ENCODE results near the gene SERGEF. TPM values are rescaled to one million over a fixed set of nuclear protein-coding genes. Genes with fewer than 3 reads are reported as not detected.

The SERGEF gene
- total RNA-seq, 1 experiment from 2014 or later, result 26.1 TPM

DNA sequence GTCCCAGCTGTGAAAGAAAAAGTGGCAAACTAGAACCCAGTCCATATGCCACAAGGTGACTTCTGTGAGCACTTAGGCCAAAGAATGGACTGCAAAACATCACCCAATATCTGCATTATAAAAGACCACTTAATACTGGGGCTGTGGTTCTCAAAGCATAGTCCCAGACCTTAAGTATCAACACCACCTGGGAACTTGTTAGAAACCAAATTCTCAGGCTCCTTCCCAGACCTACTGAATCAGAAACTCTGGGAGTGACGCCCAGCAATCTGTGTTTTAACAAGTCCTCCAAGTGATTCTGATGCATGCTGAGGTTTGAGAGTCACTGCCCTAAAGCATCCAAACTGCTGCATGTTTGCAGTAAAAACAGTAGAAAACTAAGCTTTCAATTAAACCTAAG, 81.3 kb downstream of the SERGEF start:
- no peaks in the 10 kb centered on the region for H3K9me3 Mint-ChIP-seq (ENCODE audit: unreplicated experiment)
- no peaks in the 10 kb centered on the region for H3K36me3 Mint-ChIP-seq (ENCODE audit: insufficient read depth, unreplicated experiment)
- ChIA-PET CTCF (interaction anchor here (0.6 to 0.9 kb wide), 3 partner anchors 15 to 47 kb away, joined by 3 to 5 read pairs (median 4); no protein-coding TSS in a partner anchor), POLR2A (no interaction called here)
- intact Hi-C loops (cut with micrococcal nuclease), result no loop called here
- no peak overlapping the region for H3K4me3 Mint-ChIP-seq (ENCODE audit: unreplicated experiment)
- H3K27ac Mint-ChIP-seq (ENCODE audit: low read depth, unreplicated experiment), result no peak overlapping the region
- DNase-seq (ENCODE audit: unreplicated experiment), result no peak
- H3K27me3 Mint-ChIP-seq (ENCODE audit: insufficient read depth, unreplicated experiment), result no peaks in the 10 kb centered on the region
- TF ChIP-seq, protein P1, sequence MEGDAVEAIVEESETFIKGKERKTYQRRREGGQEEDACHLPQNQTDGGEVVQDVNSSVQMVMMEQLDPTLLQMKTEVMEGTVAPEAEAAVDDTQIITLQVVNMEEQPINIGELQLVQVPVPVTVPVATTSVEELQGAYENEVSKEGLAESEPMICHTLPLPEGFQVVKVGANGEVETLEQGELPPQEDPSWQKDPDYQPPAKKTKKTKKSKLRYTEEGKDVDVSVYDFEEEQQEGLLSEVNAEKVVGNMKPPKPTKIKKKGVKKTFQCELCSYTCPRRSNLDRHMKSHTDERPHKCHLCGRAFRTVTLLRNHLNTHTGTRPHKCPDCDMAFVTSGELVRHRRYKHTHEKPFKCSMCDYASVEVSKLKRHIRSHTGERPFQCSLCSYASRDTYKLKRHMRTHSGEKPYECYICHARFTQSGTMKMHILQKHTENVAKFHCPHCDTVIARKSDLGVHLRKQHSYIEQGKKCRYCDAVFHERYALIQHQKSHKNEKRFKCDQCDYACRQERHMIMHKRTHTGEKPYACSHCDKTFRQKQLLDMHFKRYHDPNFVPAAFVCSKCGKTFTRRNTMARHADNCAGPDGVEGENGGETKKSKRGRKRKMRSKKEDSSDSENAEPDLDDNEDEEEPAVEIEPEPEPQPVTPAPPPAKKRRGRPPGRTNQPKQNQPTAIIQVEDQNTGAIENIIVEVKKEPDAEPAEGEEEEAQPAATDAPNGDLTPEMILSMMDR (IDR thresholded peaks at IDR 0.05; ENCODE audit: unreplicated experiment), result no peak
- no peaks in the 10 kb centered on the region for H3K4me1 Mint-ChIP-seq (ENCODE audit: insufficient read depth, unreplicated experiment)
- BruUV-seq (replicated peaks), result no TSS peak

DNA sequence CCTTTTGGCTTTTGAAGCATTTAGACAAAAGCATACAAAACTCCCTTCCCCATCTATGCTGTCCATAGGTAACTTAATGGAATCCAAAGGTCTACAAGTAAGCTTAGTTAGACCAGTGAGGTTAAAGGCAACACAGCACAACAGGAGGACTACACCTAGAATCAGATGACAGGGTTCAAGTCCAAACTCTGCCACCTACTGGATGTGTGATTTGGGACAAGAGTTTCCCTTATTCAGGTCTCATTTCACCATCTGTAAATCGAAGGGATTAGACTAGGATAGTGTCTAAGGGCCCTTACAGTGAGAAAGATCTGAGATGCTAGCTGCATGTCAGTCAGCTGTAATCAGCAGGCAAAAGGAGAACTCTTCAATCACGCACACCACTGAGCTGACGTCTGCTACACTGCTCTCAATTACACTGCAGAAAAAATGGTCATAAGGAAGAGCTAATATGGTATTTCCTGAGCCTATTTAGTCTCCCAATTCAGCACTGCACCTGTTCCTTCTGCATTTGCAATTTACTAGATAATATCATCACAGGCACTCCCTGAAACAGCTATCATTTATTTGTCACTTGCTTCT, 82.2 kb downstream of the SERGEF start:
- intact Hi-C loops (cut with micrococcal nuclease), result no loop called here
- Mint-ChIP-seq H3K4me3 (ENCODE audit: unreplicated experiment) (no peak overlapping the region), H3K9me3 (ENCODE audit: unreplicated experiment) (no peaks in the 10 kb centered on the region), H3K36me3 (ENCODE audit: insufficient read depth, unreplicated experiment) (no peaks in the 10 kb centered on the region), H3K27me3 (ENCODE audit: insufficient read depth, unreplicated experiment) (no peaks in the 10 kb centered on the region), H3K27ac (ENCODE audit: low read depth, unreplicated experiment) (no peak overlapping the region), H3K4me1 (ENCODE audit: insufficient read depth, unreplicated experiment) (no peaks in the 10 kb centered on the region)
- CTCF ChIA-PET, result interaction anchor here (0.6 to 1.8 kb wide), 4 partner anchors 13 to 199 kb away, joined by 3 to 5 read pairs (median 4); no protein-coding TSS in a partner anchor
- no peak for DNase-seq (ENCODE audit: unreplicated experiment)
- no TSS peak for BruUV-seq (replicated peaks)
- POLR2A ChIA-PET, result interaction anchor here (0.6 kb wide), 1 partner anchor 1005 kb away, joined by 3 read pairs; no protein-coding TSS in a partner anchor
- TF ChIP-seq, protein P1 (IDR thresholded peaks at IDR 0.05; ENCODE audit: unreplicated experiment), result no peak

DNA sequence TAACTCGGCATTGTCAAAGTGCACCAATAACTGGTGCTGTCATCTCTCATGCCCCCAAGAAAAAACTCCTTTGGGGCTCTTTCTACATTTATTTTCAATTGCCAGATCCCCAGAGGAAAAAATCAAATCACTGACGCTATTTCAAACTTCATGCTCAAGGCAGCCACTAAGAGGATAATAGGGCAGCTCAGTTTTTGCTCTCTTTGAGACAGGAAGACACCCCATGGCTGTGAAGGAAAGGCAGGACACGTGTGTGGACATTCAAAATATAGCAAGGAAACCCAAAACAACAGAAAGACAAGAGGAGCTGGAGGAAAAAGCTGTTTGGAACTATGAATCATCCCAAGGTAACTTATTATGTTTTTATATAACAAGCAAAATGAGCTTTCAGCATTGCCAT, 83.7 kb downstream of the SERGEF start:
- ChIA-PET CTCF (interaction anchor here (0.5 to 1.1 kb wide), 5 partner anchors 23 to 298 kb away, joined by 3 to 4 read pairs (median 3); no protein-coding TSS in a partner anchor), POLR2A (no interaction called here)
- Mint-ChIP-seq H3K27ac (ENCODE audit: low read depth, unreplicated experiment) (no peak overlapping the region), H3K4me3 (ENCODE audit: unreplicated experiment) (no peak overlapping the region), H3K9me3 (ENCODE audit: unreplicated experiment) (no peaks in the 10 kb centered on the region), H3K27me3 (ENCODE audit: insufficient read depth, unreplicated experiment) (no peaks in the 10 kb centered on the region), H3K36me3 (ENCODE audit: insufficient read depth, unreplicated experiment) (no peaks in the 10 kb centered on the region), H3K4me1 (ENCODE audit: insufficient read depth, unreplicated experiment) (no peaks in the 10 kb centered on the region)
- intact Hi-C loops (cut with micrococcal nuclease), result no loop called here
- TF ChIP-seq, protein P1 (IDR thresholded peaks at IDR 0.05; ENCODE audit: unreplicated experiment), result no peak
- BruUV-seq (replicated peaks), result no TSS peak
- no peak for DNase-seq (ENCODE audit: unreplicated experiment)

DNA sequence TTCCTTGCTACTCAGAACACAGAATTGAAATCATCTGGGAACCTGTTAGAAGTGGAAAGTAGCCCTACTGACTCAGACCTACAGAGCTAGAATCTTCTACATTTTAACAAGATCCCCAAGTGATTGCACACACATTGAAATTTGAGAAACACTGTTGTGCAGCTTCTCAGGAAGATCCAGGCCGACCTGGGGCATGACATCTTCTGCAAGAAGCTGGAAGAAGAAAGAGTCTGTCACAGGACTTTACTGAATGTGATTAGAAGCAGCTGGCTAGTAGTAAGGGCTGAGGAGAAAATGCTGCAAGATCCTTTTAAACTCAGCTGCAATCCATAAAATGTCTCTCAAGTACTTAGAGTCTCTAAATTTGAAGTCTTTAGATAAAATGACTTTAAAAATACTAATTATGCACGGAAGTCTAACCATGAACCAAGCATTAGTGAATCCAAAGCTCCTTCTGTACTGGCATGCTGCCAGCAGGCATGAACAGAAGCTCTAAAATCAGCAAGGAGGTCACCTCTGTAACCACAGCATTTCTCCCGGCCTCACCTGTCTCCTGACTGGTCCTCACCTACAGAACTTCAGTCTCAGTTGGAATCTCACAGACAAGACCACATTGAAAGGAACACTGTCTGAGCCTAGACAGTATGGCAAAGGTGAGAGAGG, 85.0 kb downstream of the SERGEF start:
- no peaks in the 10 kb centered on the region for H3K36me3 Mint-ChIP-seq (ENCODE audit: insufficient read depth, unreplicated experiment)
- ChIA-PET CTCF (interaction anchor here (0.5 to 0.9 kb wide), 2 partner anchors 51 to 760 kb away, joined by 3 read pairs; no protein-coding TSS in a partner anchor), POLR2A (no interaction called here)
- no peak overlapping the region for H3K4me3 Mint-ChIP-seq (ENCODE audit: unreplicated experiment)
- no peak for DNase-seq (ENCODE audit: unreplicated experiment)
- no peaks in the 10 kb centered on the region for H3K4me1 Mint-ChIP-seq (ENCODE audit: insufficient read depth, unreplicated experiment)
- TF ChIP-seq, protein P1 (IDR thresholded peaks at IDR 0.05; ENCODE audit: unreplicated experiment), result no peak
- intact Hi-C loops (cut with micrococcal nuclease), result no loop called here
- H3K27me3 Mint-ChIP-seq (ENCODE audit: insufficient read depth, unreplicated experiment), result no peaks in the 10 kb centered on the region
- no peaks in the 10 kb centered on the region for H3K9me3 Mint-ChIP-seq (ENCODE audit: unreplicated experiment)
- H3K27ac Mint-ChIP-seq (ENCODE audit: low read depth, unreplicated experiment), result no peak overlapping the region
- BruUV-seq (replicated peaks), result no TSS peak
